CD14-positive monocyte (primary cell): ENCODE results near the gene BCAR3. TPM values are rescaled to one million over a fixed set of nuclear protein-coding genes. Genes with fewer than 3 reads are reported as not detected.

Source experiments
- DNase-seq, 3 donors: peaks; one replicate each; pipeline ENCODE4 v3.0.0-alpha.2; 2011 to 2022
- H2AFZ ChIP-seq: 2 replicates; pipeline ENCODE4 v1.6.0; 2012; ENCODE audit warnings: mild to moderate bottlenecking, low read depth, low read length, inconsistent platforms; ENCODE audit not compliant: insufficient read depth, poor library complexity, severe bottlenecking
- H3K27ac ChIP-seq, 2 donors: 1 replicate in 1 of 2; 2 replicates in 1 of 2; pipeline ENCODE4 v1.5.1; 2012 to 2013; ENCODE audit warnings: low read length in 2 of 2, control low read depth in 1 of 2, inconsistent platforms in 1 of 2, low read depth in 1 of 2, mild to moderate bottlenecking in 1 of 2
- H3K27me3 ChIP-seq, 2 donors: one replicate each; pipeline versions ENCODE4 v1.6.0 to v1.6.1; 2011 to 2013; ENCODE audit warnings: low read length in 2 of 2; ENCODE audit not compliant: control insufficient read depth in 2 of 2, insufficient read depth in 2 of 2
- H3K36me3 ChIP-seq, 2 donors: replicated peaks in 1 of 2; 1 replicate in 1 of 2; 2 replicates in 1 of 2; pipeline versions ENCODE4 v1.5.1 to v1.6.1; 2012 to 2013; ENCODE audit warnings: low read length in 2 of 2, control low read depth in 1 of 2, inconsistent platforms in 1 of 2, mild to moderate bottlenecking in 1 of 2; ENCODE audit not compliant: insufficient read depth in 2 of 2, control insufficient read depth in 1 of 2
- H3K4me1 ChIP-seq, 2 donors: 1 replicate in 1 of 2; 2 replicates in 1 of 2; pipeline versions ENCODE4 v1.5.1 to v1.6.1; 2012 to 2013; ENCODE audit warnings: low read length in 2 of 2, control low read depth in 1 of 2, inconsistent platforms in 1 of 2, mild to moderate bottlenecking in 1 of 2, moderate library complexity in 1 of 2; ENCODE audit not compliant: insufficient read depth in 2 of 2, control insufficient read depth in 1 of 2
- H3K4me2 ChIP-seq: replicated peaks from 2 replicates; pipeline ENCODE3; 2012; ENCODE audit warnings: low read length, moderate library complexity, mild to moderate bottlenecking; ENCODE audit not compliant: poor library complexity, severe bottlenecking; ENCODE audit errors: extremely low read depth
- H3K4me3 ChIP-seq, 3 experiments: fragments of 200-600 bp in 1 of 3; sonication (generic) in 1 of 3; replicated peaks in 1 of 3; 1 replicate in 2 of 3; 2 replicates in 1 of 3; pipeline ENCODE4 v1.5.1; 2011 to 2013; ENCODE audit warnings: low read length in 3 of 3, mild to moderate bottlenecking in 3 of 3, control low read depth in 2 of 3, low read depth in 2 of 3, inconsistent platforms in 1 of 3, moderate library complexity in 1 of 3
- H3K79me2 ChIP-seq: 2 replicates; pipeline ENCODE4 v1.6.0; 2012; ENCODE audit warnings: mild to moderate bottlenecking, control low read depth, inconsistent platforms, low read length, moderate library complexity; ENCODE audit not compliant: insufficient read depth
- H3K9ac ChIP-seq: 2 replicates; pipeline ENCODE4 v1.6.0; 2017; ENCODE audit warnings: low read length, mild to moderate bottlenecking; ENCODE audit not compliant: insufficient read depth, poor library complexity, severe bottlenecking
- H3K9me3 ChIP-seq, 2 donors: replicated peaks in 1 of 2; 1 replicate in 1 of 2; 2 replicates in 1 of 2; pipeline versions ENCODE4 v1.5.1 to v1.6.1; 2012 to 2013; ENCODE audit warnings: low read length in 2 of 2, control low read depth in 1 of 2; ENCODE audit not compliant: control insufficient read depth in 1 of 2, insufficient read depth in 1 of 2
- H4K20me1 ChIP-seq: 2 replicates; pipeline ENCODE4 v1.6.0; 2012; ENCODE audit warnings: mild to moderate bottlenecking, low read length, control low read depth, moderate library complexity; ENCODE audit not compliant: insufficient read depth
- H3K27ac Mint-ChIP-seq, 7 donors: one replicate each; pipeline ENCODE4 v1.8.0; 2020; ENCODE audit warnings: mild to moderate bottlenecking in 7 of 7, mixed read lengths in 7 of 7, moderate library complexity in 6 of 7, inconsistent platforms in 2 of 7
- H3K27me3 Mint-ChIP-seq, 3 donors: one replicate each; pipeline ENCODE4 v1.8.0; 2021 to 2022; ENCODE audit warnings: low read depth in 3 of 3, mild to moderate bottlenecking in 3 of 3, mixed read lengths in 3 of 3, moderate library complexity in 3 of 3, inconsistent platforms in 1 of 3
- H3K36me3 Mint-ChIP-seq, 2 donors: one replicate each; pipeline ENCODE4 v1.8.0; 2020; ENCODE audit warnings: mixed read lengths in 2 of 2, inconsistent platforms in 1 of 2, mild to moderate bottlenecking in 1 of 2
- H3K4me1 Mint-ChIP-seq: one replicate; pipeline ENCODE4 v1.8.0; 2020; ENCODE audit warnings: mild to moderate bottlenecking, mixed read lengths
- H3K4me3 Mint-ChIP-seq, 2 donors: one replicate each; pipeline ENCODE4 v1.8.0; 2020; ENCODE audit warnings: mild to moderate bottlenecking in 2 of 2, mixed read lengths in 2 of 2, moderate library complexity in 1 of 2
- H3K9me3 Mint-ChIP-seq, 7 donors: one replicate each; pipeline ENCODE4 v1.8.0; 2020 to 2022; ENCODE audit warnings: mixed read lengths in 7 of 7, mild to moderate bottlenecking in 6 of 7, moderate library complexity in 6 of 7, inconsistent platforms in 2 of 7
- WGBS: methylation state at CpG from one replicate; pipeline ENCODE4 v1.1.5; 2013; ENCODE audit warnings: missing lambda C conversion rate; ENCODE audit not compliant: insufficient coverage; 5-methylcytosine and 5-hydroxymethylcytosine counted together
- intact Hi-C, 2 donors: fragments of 100-400 bp; cut with micrococcal nuclease; formaldehyde crosslinking; loops; one replicate each; pipeline versions ENCODE4 v1.15.0 to v1.15.1; 2023
- polyA plus RNA-seq, 3 donors: library from polyadenylated mRNA; depleted of rRNA in 1 of 3; unstranded in 2 of 3; stranded (reverse) in 1 of 3; fragments of 300-500 nt in 2 of 3; fragments of >200 nt in 1 of 3; fragmentation: Illumina TruSeq in 2 of 3; gene quantifications; 1 replicate in 2 of 3; 2 replicates in 1 of 3; pipeline ENCODE4 v1.2.3, GENCODE V29; 2012 to 2021
- TF ChIP-seq, protein P1 (sequence below): fragments of 200-600 bp; IDR thresholded peaks from one replicate; pipeline ENCODE4 v1.8.0; 2022; ENCODE audit warnings: antibody characterized with exemption, mild to moderate bottlenecking

The BCAR3 gene
- polyA plus RNA-seq, 3 donors: 0.05 to 0.41 TPM; not detected in 1

- Mint-ChIP-seq H3K9me3 (no peaks in the 10 kb centered on the region), H3K27me3 (peaks cover 0 to 3% (median 3%) of the 10 kb centered on the region in 3 donors), H3K27ac (no peak overlapping the region), H3K4me1 (no peaks in the 10 kb centered on the region), H3K4me3 (no peak overlapping the region), H3K36me3 (no peaks in the 10 kb centered on the region)
- 91% methylated on average over 10 of the region's 14 CpGs for WGBS
- Histone ChIP-seq H3K9ac (no peak overlapping the region), H3K9me3 (no peaks in the 10 kb centered on the region), H2AFZ (no peak overlapping the region), H3K27ac (no peak overlapping the region), H3K27me3 (no peaks in the 10 kb centered on the region), H3K79me2 (no peaks in the 10 kb centered on the region), H4K20me1 (no peaks in the 10 kb centered on the region), H3K4me1 (no peaks in the 10 kb centered on the region), H3K4me2 (no peak overlapping the region), H3K36me3 (no peaks in the 10 kb centered on the region), H3K4me3 (no peak overlapping the region)
- no peak for DNase-seq
- intact Hi-C loops: no loop called here
- TF ChIP-seq, protein P1, sequence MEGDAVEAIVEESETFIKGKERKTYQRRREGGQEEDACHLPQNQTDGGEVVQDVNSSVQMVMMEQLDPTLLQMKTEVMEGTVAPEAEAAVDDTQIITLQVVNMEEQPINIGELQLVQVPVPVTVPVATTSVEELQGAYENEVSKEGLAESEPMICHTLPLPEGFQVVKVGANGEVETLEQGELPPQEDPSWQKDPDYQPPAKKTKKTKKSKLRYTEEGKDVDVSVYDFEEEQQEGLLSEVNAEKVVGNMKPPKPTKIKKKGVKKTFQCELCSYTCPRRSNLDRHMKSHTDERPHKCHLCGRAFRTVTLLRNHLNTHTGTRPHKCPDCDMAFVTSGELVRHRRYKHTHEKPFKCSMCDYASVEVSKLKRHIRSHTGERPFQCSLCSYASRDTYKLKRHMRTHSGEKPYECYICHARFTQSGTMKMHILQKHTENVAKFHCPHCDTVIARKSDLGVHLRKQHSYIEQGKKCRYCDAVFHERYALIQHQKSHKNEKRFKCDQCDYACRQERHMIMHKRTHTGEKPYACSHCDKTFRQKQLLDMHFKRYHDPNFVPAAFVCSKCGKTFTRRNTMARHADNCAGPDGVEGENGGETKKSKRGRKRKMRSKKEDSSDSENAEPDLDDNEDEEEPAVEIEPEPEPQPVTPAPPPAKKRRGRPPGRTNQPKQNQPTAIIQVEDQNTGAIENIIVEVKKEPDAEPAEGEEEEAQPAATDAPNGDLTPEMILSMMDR: no peak
These were observed 66.6 kb downstream of the BCAR3 start for GRCh38 chr1:93614986-93615581.

DNA sequence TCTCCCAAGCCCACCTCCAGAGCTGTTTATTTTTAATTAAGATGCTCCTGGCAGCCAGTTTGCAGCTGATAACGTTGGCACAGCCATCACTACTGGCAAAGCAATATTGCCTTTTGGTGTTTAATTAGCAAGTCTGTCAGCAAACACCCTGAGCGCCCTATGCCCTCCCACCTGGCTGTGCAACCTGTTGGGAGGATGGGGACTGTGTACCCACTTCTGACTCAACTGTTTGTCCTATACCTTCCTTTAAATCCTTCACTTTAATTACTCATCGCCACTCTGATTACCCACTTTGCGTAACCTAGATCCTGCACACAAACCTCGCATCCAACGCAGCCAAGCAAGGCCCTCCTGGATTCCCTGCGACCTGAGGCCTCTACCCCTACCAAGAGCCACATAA is 67.1 kb downstream of the BCAR3 start:
- Histone ChIP-seq H3K27me3 (no peaks in the 10 kb centered on the region), H3K4me3 (no peak overlapping the region), H3K9ac (no peak overlapping the region), H3K79me2 (no peaks in the 10 kb centered on the region), H3K9me3 (no peaks in the 10 kb centered on the region), H2AFZ (no peak overlapping the region), H3K4me1 (no peaks in the 10 kb centered on the region), H3K4me2 (no peak overlapping the region), H4K20me1 (no peaks in the 10 kb centered on the region), H3K36me3 (no peaks in the 10 kb centered on the region), H3K27ac (no peak overlapping the region)
- peaks cover 0 to 6% (median 3%) of the 10 kb centered on the region in 3 donors for H3K27me3 Mint-ChIP-seq
- no peak for DNase-seq
- H3K27ac Mint-ChIP-seq: peak overlapping the region in 1 of 7 donors; percentile 6
- intact Hi-C loops: no loop called here
- no peak overlapping the region for H3K4me3 Mint-ChIP-seq
- TF ChIP-seq, protein P1: no peak
- no peaks in the 10 kb centered on the region for H3K36me3 Mint-ChIP-seq
- no peaks in the 10 kb centered on the region for H3K9me3 Mint-ChIP-seq
- no peaks in the 10 kb centered on the region for H3K4me1 Mint-ChIP-seq
- WGBS: 100% methylated on average over 6 of the region's 7 CpGs
